Stomach (tissue), 4 donors: ENCODE results near the gene MICAL3.

Experiments
- EP300 ChIP-seq: sonication (generic); formaldehyde crosslinking; IDR thresholded peaks from one replicate; pipeline ENCODE4 v1.6.1; 2017; ENCODE audit warnings: antibody characterized with exemption
- TF ChIP-seq, protein P1 (sequence below), 7 experiments: fragments of 450-650 bp in 4 of 7; fragments of 200-600 bp in 3 of 7; sonication (generic) in 3 of 7; IDR thresholded peaks; one replicate each; pipeline ENCODE4 v1.5.1; 2016 to 2019; ENCODE audit warnings: antibody characterized with exemption in 7 of 7, control low read depth in 2 of 7, mild to moderate bottlenecking in 1 of 7

GRCh38 chr22:17789379-17790200 is 234.8 kb downstream of the MICAL3 start:
- TF ChIP-seq, protein P1, sequence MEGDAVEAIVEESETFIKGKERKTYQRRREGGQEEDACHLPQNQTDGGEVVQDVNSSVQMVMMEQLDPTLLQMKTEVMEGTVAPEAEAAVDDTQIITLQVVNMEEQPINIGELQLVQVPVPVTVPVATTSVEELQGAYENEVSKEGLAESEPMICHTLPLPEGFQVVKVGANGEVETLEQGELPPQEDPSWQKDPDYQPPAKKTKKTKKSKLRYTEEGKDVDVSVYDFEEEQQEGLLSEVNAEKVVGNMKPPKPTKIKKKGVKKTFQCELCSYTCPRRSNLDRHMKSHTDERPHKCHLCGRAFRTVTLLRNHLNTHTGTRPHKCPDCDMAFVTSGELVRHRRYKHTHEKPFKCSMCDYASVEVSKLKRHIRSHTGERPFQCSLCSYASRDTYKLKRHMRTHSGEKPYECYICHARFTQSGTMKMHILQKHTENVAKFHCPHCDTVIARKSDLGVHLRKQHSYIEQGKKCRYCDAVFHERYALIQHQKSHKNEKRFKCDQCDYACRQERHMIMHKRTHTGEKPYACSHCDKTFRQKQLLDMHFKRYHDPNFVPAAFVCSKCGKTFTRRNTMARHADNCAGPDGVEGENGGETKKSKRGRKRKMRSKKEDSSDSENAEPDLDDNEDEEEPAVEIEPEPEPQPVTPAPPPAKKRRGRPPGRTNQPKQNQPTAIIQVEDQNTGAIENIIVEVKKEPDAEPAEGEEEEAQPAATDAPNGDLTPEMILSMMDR (IDR thresholded peaks at IDR 0.05), result no peak
- TF ChIP-seq EP300, result no peak
